LNCaP clone FGC (cell line): Measurements from ENCODE around the gene AP4M1.

ENCODE experiments used
- DNase-seq: peaks from one replicate; pipeline ENCODE4 v3.0.0-alpha.2; 2011; ENCODE audit warnings: low read depth
- H3K4me3 ChIP-seq: 2 replicates; pipeline ENCODE4 v1.5.1; 2011; ENCODE audit warnings: mild to moderate bottlenecking, low read depth, low read length, control low read depth
- CTCF ChIP-seq: IDR thresholded peaks from 2 replicates; pipeline ENCODE4 v1.5.1; 2012; ENCODE audit warnings: mild to moderate bottlenecking; ENCODE audit not compliant: control insufficient read depth, insufficient read depth; ENCODE audit errors: extremely low read depth

The AP4M1 gene

GRCh38 chr7:100107125-100107737, 5.8 kb downstream of the AP4M1 start:
- no peak for TF ChIP-seq CTCF
- no peak overlapping the region for H3K4me3 ChIP-seq
- DNase-seq = no peak

DNA sequence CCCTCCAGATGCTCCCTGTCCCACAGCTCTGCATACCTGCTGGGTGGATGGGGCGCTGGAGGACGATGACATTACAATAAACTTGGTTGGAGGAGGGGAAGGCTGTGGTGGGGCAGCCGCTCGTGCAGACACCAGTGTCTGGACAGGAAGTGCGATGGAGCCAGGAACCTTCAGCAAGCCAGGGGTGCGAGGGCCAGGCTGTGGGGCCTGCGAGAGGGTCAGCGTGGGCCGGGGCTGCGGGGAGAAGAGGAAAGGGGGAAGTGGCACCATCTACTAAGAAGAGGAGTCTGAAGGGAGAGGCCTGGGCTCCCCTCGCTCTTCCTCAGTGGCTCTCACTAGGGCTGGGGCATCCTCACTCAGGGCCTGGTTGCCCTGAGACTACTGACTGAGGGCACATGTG, 6.4 kb downstream of the AP4M1 start:
- H3K4me3 ChIP-seq = no peak overlapping the region
- no peak for DNase-seq
- no peak for TF ChIP-seq CTCF

DNA sequence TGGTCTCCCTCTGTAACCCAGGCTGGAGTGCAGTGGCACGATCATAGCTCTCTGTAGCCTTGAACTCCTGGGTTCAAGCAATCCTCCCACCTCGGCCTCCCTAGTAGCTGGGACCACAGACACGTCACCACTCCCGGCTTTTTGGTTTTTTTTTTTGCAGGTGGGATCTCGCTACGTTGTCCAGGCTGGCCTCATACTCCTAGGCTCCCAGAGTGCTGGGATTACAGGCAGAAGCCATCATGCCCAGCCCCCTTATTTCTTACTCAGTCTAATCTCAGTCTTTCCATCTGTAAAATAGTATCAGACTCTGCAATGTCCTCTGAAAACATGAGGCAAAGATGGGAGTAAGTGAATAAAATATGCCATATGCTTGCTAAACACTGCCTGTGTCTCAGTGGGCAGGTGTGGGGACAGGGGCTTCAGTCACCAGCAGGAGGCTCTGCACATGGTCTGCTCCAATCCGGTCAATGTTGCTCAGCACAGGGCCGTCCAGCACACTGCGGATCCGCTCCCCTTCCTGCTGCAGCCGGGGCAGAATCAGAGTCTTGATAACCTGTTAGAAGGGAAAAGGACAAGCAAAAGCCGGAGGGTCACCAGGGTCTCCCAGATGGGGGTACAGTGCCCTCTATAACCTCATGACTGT, 8.2 kb downstream of the AP4M1 start:
- DNase-seq = no peak
- TF ChIP-seq CTCF = no peak
- no peak overlapping the region for H3K4me3 ChIP-seq

DNA sequence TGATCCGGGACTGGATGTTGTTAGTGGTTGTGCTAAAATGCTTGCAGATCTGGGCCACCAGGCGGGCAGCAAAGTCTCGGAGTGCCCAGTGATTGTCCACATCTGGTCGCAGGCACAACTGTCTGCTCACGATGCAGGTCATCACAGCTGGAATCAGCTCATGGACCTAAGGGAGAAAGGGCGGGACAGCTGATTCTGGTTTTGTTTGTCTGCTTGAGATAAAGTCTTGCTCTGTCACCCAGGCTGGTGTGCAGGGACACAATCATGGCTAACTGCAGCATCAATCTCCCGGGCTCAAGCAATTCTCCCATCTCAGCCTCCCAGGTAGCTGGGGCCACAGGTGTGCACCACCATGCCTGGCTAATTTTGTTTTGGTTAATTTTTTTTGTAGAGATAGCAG, 9.7 kb downstream of the AP4M1 start:
- DNase-seq = no peak
- TF ChIP-seq CTCF = no peak
- no peak overlapping the region for H3K4me3 ChIP-seq

- no peak for TF ChIP-seq CTCF
- no peak for DNase-seq
- H3K4me3 ChIP-seq = no peak overlapping the region
These were observed 10.5 kb downstream of the AP4M1 start for GRCh38 chr7:100111914-100112313.

DNA sequence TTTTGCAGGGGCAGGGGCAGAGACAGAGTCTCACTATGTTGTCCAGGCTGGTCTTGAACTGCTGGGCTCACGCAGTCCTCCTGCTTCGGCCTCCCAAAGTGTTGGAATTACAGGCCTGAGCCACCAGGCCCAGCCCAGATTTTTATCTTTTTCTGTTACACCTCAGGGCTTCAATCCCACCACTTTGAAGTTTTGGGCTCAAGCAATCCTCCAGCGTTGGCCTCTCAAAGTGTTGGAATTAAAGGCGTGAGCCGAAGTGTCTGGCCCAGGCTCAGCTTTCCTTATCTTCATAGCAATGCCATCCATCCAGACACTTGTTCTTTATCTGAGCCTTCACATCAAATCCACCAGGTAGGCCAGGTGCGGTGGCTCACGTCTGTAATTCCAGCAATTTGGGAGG, 13.6 kb downstream of the AP4M1 start:
- TF ChIP-seq CTCF = no peak
- DNase-seq = no peak
- H3K4me3 ChIP-seq = no peak overlapping the region

GRCh38 chr7:100118388-100119071, 17.1 kb downstream of the AP4M1 start:
- TF ChIP-seq CTCF = no peak
- no peak for DNase-seq
- peak overlapping the region; percentile 89 for H3K4me3 ChIP-seq
